ENCODE results near the gene APEH.

The APEH gene

DNA sequence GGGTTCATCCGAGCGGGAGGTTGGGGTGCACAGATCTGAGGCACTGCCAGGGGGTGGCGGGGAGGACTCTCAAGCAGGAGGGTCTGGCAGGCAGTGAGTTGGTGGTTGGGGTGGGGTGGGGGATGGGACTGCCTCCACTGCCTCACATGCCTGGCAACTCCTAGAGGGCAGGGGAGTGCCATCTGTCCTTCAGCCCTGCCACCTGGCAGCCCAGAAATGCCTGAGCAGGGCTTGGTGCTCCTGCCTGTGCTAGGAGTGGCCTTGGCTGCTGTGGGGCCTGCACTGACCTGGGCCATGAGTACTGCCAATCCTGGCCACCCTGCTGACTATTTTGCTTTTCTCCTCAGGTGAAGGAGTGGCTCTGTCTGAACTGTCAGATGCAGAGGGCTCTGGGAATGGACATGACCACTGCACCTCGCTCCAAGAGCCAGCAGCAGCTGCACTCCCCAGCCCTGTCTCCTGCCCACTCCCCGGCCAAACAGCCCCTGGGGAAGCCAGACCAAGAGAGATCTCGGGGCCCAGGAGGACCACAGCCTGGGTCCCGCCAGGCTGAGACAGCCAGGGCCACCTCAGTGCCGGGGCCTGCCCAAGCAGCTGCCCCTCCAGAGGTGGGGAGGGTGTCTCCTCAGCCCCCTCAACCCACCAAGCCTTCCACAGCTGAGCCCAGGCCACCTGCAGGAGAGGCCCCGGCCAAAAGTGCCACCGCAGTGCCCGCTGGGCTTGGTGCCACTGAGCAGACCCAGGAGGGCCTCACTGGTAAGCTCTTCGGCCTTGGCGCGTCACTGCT is 32.0 kb upstream of the APEH start:
- POLR2A ChIA-PET = no interaction called here
- no peak for DNase-seq
- Histone ChIP-seq H3K4me1 (ENCODE audit: control extremely low read depth in 1 of 4, control insufficient read depth in 4 of 4, insufficient read depth in 4 of 4, low read length in 3 of 4) (peaks cover 0 to 1% (median 0%) of the 10 kb centered on the region in 4 experiments), H3K27ac (ENCODE audit: insufficient read depth in 1 of 2, low read depth in 1 of 2, low read length in 2 of 2, poor library complexity in 1 of 2, severe bottlenecking in 2 of 2) (no peak overlapping the region), H3K27me3 (replicated peaks in 2 of 5; ENCODE audit: control insufficient read depth in 4 of 5, insufficient read depth in 5 of 5, low read length in 4 of 5) (no peaks in the 10 kb centered on the region), H3K4me3 (ENCODE audit: control insufficient read depth in 1 of 7, extremely low read depth in 1 of 7, insufficient read depth in 4 of 7, low read depth in 2 of 7, low read length in 6 of 7) (no peak overlapping the region), H3K36me3 (ENCODE audit: control insufficient read depth in 4 of 4, insufficient read depth in 4 of 4, low read length in 3 of 4) (no peaks in the 10 kb centered on the region), H3K9me3 (ENCODE audit: control extremely low read depth in 1 of 5, control insufficient read depth in 4 of 5, insufficient read depth in 2 of 5, low read depth in 1 of 5, low read length in 4 of 5) (no peaks in the 10 kb centered on the region)
- CTCF ChIA-PET = interaction anchor here (1.3 kb wide), 1 partner anchor 42 kb away, joined by 3 read pairs; no protein-coding TSS in a partner anchor
- WGBS (ENCODE audit: insufficient coverage) = 98% methylated on average over 13 of the region's 14 CpGs

DNA sequence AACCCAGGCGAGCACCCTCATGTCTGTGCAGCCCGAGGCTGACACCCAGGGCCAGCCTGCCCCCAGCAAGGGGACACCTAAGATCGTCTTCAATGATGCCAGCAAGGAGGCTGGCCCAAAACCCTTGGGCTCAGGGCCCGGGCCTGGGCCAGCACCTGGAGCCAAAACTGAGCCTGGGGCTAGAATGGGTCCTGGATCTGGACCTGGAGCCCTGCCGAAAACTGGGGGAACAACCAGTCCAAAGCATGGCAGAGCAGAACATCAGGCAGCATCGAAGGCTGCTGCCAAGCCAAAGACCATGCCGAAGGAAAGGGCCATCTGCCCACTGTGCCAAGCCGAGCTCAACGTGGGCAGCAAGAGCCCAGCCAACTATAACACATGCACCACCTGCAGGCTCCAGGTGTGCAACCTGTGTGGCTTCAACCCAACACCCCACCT is 31.4 kb upstream of the APEH start:
- no peak for DNase-seq
- no peaks in the 10 kb centered on the region for H3K9me3 ChIP-seq (ENCODE audit: control extremely low read depth in 1 of 5, control insufficient read depth in 4 of 5, insufficient read depth in 2 of 5, low read depth in 1 of 5, low read length in 4 of 5)
- WGBS (ENCODE audit: insufficient coverage) = 98% methylated on average over 6 of the region's 9 CpGs
- no peaks in the 10 kb centered on the region for H3K36me3 ChIP-seq (ENCODE audit: control insufficient read depth in 4 of 4, insufficient read depth in 4 of 4, low read length in 3 of 4)
- H3K4me1 ChIP-seq (ENCODE audit: control extremely low read depth in 1 of 4, control insufficient read depth in 4 of 4, insufficient read depth in 4 of 4, low read length in 3 of 4) = peaks cover 0 to 5% (median 3%) of the 10 kb centered on the region in 4 experiments
- H3K4me3 ChIP-seq (ENCODE audit: control insufficient read depth in 1 of 7, extremely low read depth in 1 of 7, insufficient read depth in 4 of 7, low read depth in 2 of 7, low read length in 6 of 7) = no peak overlapping the region
- CTCF ChIA-PET = interaction anchor here (1.3 kb wide), 1 partner anchor 43 kb away, joined by 3 read pairs; no protein-coding TSS in a partner anchor
- POLR2A ChIA-PET = no interaction called here
- no peak overlapping the region for H3K27ac ChIP-seq (ENCODE audit: insufficient read depth in 1 of 2, low read depth in 1 of 2, low read length in 2 of 2, poor library complexity in 1 of 2, severe bottlenecking in 2 of 2)
- no peaks in the 10 kb centered on the region for H3K27me3 ChIP-seq (replicated peaks in 2 of 5; ENCODE audit: control insufficient read depth in 4 of 5, insufficient read depth in 5 of 5, low read length in 4 of 5)

- DNase-seq = no peak
- CTCF ChIA-PET = no interaction called here
- H3K9me3 ChIP-seq (ENCODE audit: control extremely low read depth in 1 of 5, control insufficient read depth in 4 of 5, insufficient read depth in 2 of 5, low read depth in 1 of 5, low read length in 4 of 5) = no peaks in the 10 kb centered on the region
- H3K4me1 ChIP-seq (ENCODE audit: control extremely low read depth in 1 of 4, control insufficient read depth in 4 of 4, insufficient read depth in 4 of 4, low read length in 3 of 4) = peaks cover 0 to 17% (median 9%) of the 10 kb centered on the region in 4 experiments
- POLR2A ChIA-PET = no interaction called here
- H3K27me3 ChIP-seq (replicated peaks in 2 of 5; ENCODE audit: control insufficient read depth in 4 of 5, insufficient read depth in 5 of 5, low read length in 4 of 5) = no peaks in the 10 kb centered on the region
- H3K27ac ChIP-seq (ENCODE audit: insufficient read depth in 1 of 2, low read depth in 1 of 2, low read length in 2 of 2, poor library complexity in 1 of 2, severe bottlenecking in 2 of 2) = no peak overlapping the region
- no peaks in the 10 kb centered on the region for H3K36me3 ChIP-seq (ENCODE audit: control insufficient read depth in 4 of 4, insufficient read depth in 4 of 4, low read length in 3 of 4)
- no peak overlapping the region for H3K4me3 ChIP-seq (ENCODE audit: control insufficient read depth in 1 of 7, extremely low read depth in 1 of 7, insufficient read depth in 4 of 7, low read depth in 2 of 7, low read length in 6 of 7)
- WGBS (ENCODE audit: insufficient coverage) = 94% methylated on average over 7 of the region's 8 CpGs
Measured at GRCh38 chr3:49644684-49645083, 29.5 kb upstream of the APEH start.

DNA sequence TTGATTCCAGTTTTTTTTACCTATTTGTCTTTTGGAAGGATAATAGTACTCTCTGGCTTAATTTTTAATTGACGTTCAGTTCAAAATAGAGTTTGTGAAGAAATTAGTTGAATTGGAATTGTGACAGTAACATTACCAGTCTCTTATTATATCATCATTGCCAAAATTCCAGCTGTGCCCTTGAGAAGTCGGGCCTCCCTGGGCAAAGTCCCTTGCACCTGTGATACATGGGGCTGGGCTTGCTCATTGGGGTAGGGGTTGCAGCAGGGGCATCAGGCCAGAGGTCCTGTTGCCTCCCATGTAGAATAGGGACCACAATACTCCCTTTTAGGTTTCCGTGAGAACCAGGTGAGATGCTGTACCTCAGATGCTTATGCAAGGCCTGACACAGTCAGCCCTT is 27.9 kb upstream of the APEH start:
- ChIA-PET CTCF (no interaction called here), POLR2A (no interaction called here)
- no peaks in the 10 kb centered on the region for H3K36me3 ChIP-seq (ENCODE audit: control insufficient read depth in 4 of 4, insufficient read depth in 4 of 4, low read length in 3 of 4)
- H3K4me1 ChIP-seq (ENCODE audit: control extremely low read depth in 1 of 4, control insufficient read depth in 4 of 4, insufficient read depth in 4 of 4, low read length in 3 of 4) = peaks cover 0 to 17% (median 9%) of the 10 kb centered on the region in 4 experiments
- no peak overlapping the region for H3K4me3 ChIP-seq (ENCODE audit: control insufficient read depth in 1 of 7, extremely low read depth in 1 of 7, insufficient read depth in 4 of 7, low read depth in 2 of 7, low read length in 6 of 7)
- DNase-seq = no peak
- no peaks in the 10 kb centered on the region for H3K9me3 ChIP-seq (ENCODE audit: control extremely low read depth in 1 of 5, control insufficient read depth in 4 of 5, insufficient read depth in 2 of 5, low read depth in 1 of 5, low read length in 4 of 5)
- WGBS (ENCODE audit: insufficient coverage) = 100% methylated on average over 2 of the region's 3 CpGs
- no peaks in the 10 kb centered on the region for H3K27me3 ChIP-seq (replicated peaks in 2 of 5; ENCODE audit: control insufficient read depth in 4 of 5, insufficient read depth in 5 of 5, low read length in 4 of 5)
- no peak overlapping the region for H3K27ac ChIP-seq (ENCODE audit: insufficient read depth in 1 of 2, low read depth in 1 of 2, low read length in 2 of 2, poor library complexity in 1 of 2, severe bottlenecking in 2 of 2)

DNA sequence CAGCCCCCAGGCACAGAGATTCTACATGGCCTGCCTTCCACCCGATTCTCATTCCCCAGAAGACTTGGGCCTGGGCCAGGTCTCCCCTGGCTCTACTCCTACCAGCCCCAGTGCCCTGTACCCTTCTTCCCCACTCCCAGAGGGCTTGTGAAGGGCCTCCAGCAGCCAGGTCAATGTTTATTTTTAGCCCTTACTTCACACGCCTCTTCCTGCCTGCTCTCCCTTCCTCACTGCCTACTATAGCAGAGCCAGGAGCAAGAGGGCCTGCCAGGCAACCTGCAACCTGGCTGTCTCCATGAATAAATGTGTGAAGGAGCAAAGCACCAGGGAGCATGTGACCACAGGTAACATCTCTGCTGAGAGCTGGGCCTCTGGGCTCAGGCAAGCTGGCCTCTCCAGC is 26.4 kb upstream of the APEH start:
- H3K27ac ChIP-seq (ENCODE audit: insufficient read depth in 1 of 2, low read depth in 1 of 2, low read length in 2 of 2, poor library complexity in 1 of 2, severe bottlenecking in 2 of 2) = no peak overlapping the region
- CTCF ChIA-PET = interaction anchor here (1.5 kb wide), 1 partner anchor 24 kb away, joined by 3 read pairs; no protein-coding TSS in a partner anchor
- H3K4me1 ChIP-seq (ENCODE audit: control extremely low read depth in 1 of 4, control insufficient read depth in 4 of 4, insufficient read depth in 4 of 4, low read length in 3 of 4) = peaks cover 0 to 17% (median 9%) of the 10 kb centered on the region in 4 experiments
- H3K4me3 ChIP-seq (ENCODE audit: control insufficient read depth in 1 of 7, extremely low read depth in 1 of 7, insufficient read depth in 4 of 7, low read depth in 2 of 7, low read length in 6 of 7) = peak overlapping the region in 1 of 7 experiments; percentile 10
- no peaks in the 10 kb centered on the region for H3K9me3 ChIP-seq (ENCODE audit: control extremely low read depth in 1 of 5, control insufficient read depth in 4 of 5, insufficient read depth in 2 of 5, low read depth in 1 of 5, low read length in 4 of 5)
- POLR2A ChIA-PET = no interaction called here
- H3K36me3 ChIP-seq (ENCODE audit: control insufficient read depth in 4 of 4, insufficient read depth in 4 of 4, low read length in 3 of 4) = no peaks in the 10 kb centered on the region
- no peaks in the 10 kb centered on the region for H3K27me3 ChIP-seq (replicated peaks in 2 of 5; ENCODE audit: control insufficient read depth in 4 of 5, insufficient read depth in 5 of 5, low read length in 4 of 5)
- WGBS (ENCODE audit: insufficient coverage) = 45% methylated on average over 2 of the region's 2 CpGs
- DNase-seq = no peak

- H3K9me3 ChIP-seq (ENCODE audit: control extremely low read depth in 1 of 5, control insufficient read depth in 4 of 5, insufficient read depth in 2 of 5, low read depth in 1 of 5, low read length in 4 of 5) = no peaks in the 10 kb centered on the region
- H3K27ac ChIP-seq (ENCODE audit: insufficient read depth in 1 of 2, low read depth in 1 of 2, low read length in 2 of 2, poor library complexity in 1 of 2, severe bottlenecking in 2 of 2) = no peak overlapping the region
- no peaks in the 10 kb centered on the region for H3K27me3 ChIP-seq (replicated peaks in 2 of 5; ENCODE audit: control insufficient read depth in 4 of 5, insufficient read depth in 5 of 5, low read length in 4 of 5)
- ChIA-PET CTCF (interaction anchor here (1.5 kb wide), 1 partner anchor 23 kb away, joined by 3 read pairs; no protein-coding TSS in a partner anchor), POLR2A (interaction anchor here (0.6 kb wide), 1 partner anchor 23 kb away, joined by 3 read pairs; no protein-coding TSS in a partner anchor)
- no peak overlapping the region for H3K4me3 ChIP-seq (ENCODE audit: control insufficient read depth in 1 of 7, extremely low read depth in 1 of 7, insufficient read depth in 4 of 7, low read depth in 2 of 7, low read length in 6 of 7)
- DNase-seq = peak in 2 of 3 donors; percentile 13 to 14
- peaks cover 0 to 17% (median 9%) of the 10 kb centered on the region in 4 experiments for H3K4me1 ChIP-seq (ENCODE audit: control extremely low read depth in 1 of 4, control insufficient read depth in 4 of 4, insufficient read depth in 4 of 4, low read length in 3 of 4)
- no peaks in the 10 kb centered on the region for H3K36me3 ChIP-seq (ENCODE audit: control insufficient read depth in 4 of 4, insufficient read depth in 4 of 4, low read length in 3 of 4)
- WGBS (ENCODE audit: insufficient coverage) = 79% methylated on average over 2 of the region's 3 CpGs
Measured at GRCh38 chr3:49648354-49649019, 25.7 kb upstream of the APEH start.

GRCh38 chr3:49649576-49649975 is 24.6 kb upstream of the APEH start:
- POLR2A ChIA-PET = no interaction called here
- no peaks in the 10 kb centered on the region for H3K27me3 ChIP-seq (replicated peaks in 2 of 5; ENCODE audit: control insufficient read depth in 4 of 5, insufficient read depth in 5 of 5, low read length in 4 of 5)
- no peaks in the 10 kb centered on the region for H3K36me3 ChIP-seq (ENCODE audit: control insufficient read depth in 4 of 4, insufficient read depth in 4 of 4, low read length in 3 of 4)
- H3K4me3 ChIP-seq (ENCODE audit: control insufficient read depth in 1 of 7, extremely low read depth in 1 of 7, insufficient read depth in 4 of 7, low read depth in 2 of 7, low read length in 6 of 7) = no peak overlapping the region
- CTCF ChIA-PET = no interaction called here
- peak in 2 of 3 donors; percentile 24 to 31 for DNase-seq
- 89% methylated on average over 1 of the region's 1 CpG for WGBS (ENCODE audit: insufficient coverage)
- peaks cover 0 to 17% (median 9%) of the 10 kb centered on the region in 4 experiments for H3K4me1 ChIP-seq (ENCODE audit: control extremely low read depth in 1 of 4, control insufficient read depth in 4 of 4, insufficient read depth in 4 of 4, low read length in 3 of 4)
- H3K9me3 ChIP-seq (ENCODE audit: control extremely low read depth in 1 of 5, control insufficient read depth in 4 of 5, insufficient read depth in 2 of 5, low read depth in 1 of 5, low read length in 4 of 5) = no peaks in the 10 kb centered on the region
- H3K27ac ChIP-seq (ENCODE audit: insufficient read depth in 1 of 2, low read depth in 1 of 2, low read length in 2 of 2, poor library complexity in 1 of 2, severe bottlenecking in 2 of 2) = no peak overlapping the region

All from common myeloid progenitor, CD34-positive (primary cell).